ENCODE results near the gene DPEP2. TPM values are rescaled to one million over a fixed set of nuclear protein-coding genes. Genes with fewer than 3 reads are reported as not detected.

Gene DPEP2
- total RNA-seq, 1 donor from 2014 or later: not detected

DNA sequence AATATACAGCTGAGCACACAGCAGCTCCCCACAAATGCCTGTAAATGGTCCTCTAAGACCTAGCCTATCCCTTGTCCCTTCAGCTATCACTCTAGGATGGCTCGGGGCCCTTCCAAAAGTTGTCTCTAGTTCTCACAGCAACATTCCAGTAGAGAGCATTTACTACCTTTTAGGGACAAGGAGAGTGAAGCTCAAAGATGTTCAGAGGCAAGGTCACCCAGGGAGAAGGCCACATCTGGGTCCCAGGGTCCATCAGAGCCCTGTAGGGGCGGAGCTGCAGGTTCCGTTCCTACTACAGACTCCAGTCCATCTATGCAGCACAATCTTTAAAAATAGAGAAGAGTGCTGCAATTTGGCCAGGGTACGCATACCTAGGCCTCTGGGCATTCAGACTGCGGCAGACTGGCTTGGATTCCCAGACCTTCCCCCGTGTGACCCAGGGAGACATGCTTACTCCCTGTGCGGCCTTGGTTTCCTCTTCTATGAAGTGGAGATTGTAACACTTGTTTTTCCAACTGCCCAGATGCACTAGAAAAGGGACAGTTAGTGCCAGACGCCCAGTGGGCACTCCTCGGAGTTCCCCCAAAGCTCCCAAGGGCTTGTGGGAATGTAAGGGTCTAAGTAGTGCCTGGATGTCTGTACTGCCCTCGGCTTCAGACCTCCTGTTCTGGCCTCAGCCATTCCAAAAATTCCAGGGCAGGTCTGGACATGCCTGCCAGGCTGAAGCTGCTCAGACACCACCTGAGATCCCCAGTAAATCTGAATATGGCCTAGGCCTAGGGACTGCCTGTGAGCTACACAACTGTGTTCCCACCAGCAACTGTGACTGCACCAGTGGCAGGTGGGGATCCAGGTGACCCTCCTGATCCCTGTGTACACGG lies 33.4 kb downstream of the DPEP2 start:
- no peak overlapping the region for H3K27ac ChIP-seq

DNA sequence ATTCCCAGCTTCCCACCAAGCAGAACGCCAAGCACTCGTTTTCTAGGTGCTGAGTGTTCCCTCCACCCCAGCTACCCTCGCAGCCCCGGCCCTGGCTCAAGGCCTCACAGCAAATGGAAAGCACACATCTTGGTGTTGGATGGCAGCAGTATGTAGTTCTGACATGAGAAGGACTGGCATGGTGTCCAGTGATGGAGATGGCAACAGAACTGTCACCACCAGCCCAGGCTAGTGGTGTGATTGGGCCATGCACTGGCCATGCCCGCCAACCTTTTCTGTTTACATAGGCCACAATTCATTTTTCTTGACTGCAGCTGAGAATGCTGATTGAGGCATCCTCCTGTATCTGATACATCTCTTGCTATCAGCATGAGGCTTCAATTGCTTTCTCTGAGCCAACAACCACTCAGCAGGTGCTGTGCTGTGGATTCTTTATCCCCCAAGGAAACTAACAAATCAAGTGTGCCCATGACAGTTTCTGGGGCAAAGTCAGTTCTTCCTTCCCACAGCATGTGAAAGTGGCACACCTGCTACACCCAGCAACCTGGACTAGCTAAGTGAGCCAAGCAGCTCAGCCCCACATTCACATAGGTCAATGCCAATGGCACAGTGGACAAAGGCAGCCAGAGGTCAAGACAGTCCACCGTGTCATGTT lies 34.7 kb downstream of the DPEP2 start:
- no peak overlapping the region for H3K27ac Mint-ChIP-seq
- Histone ChIP-seq H2AFZ (replicated peaks) (no peak overlapping the region), H3K27ac (no peak overlapping the region), H3K9me3 (ENCODE audit: low read depth) (no peaks in the 10 kb centered on the region), H3K9ac (no peak overlapping the region), H3K27me3 (peaks cover 20% of the 10 kb centered on the region), H3K36me3 (no peaks in the 10 kb centered on the region), H3K4me2 (no peak overlapping the region), H3K4me1 (peaks cover 14% of the 10 kb centered on the region), H3K79me2 (ENCODE audit: low read depth) (no peaks in the 10 kb centered on the region), H3K4me3 (no peak overlapping the region), H3F3A (ENCODE audit: low read depth) (peaks cover 21% of the 10 kb centered on the region), H4K20me1 (ENCODE audit: low read depth) (peaks cover 5% of the 10 kb centered on the region)
- no peaks in the 10 kb centered on the region for H3K9me3 Mint-ChIP-seq
- no peaks in the 10 kb centered on the region for H3K36me3 Mint-ChIP-seq
- peaks cover 15% of the 10 kb centered on the region for H3K4me1 Mint-ChIP-seq
- no peak overlapping the region for H3K4me3 Mint-ChIP-seq
- TF ChIP-seq, protein P1, sequence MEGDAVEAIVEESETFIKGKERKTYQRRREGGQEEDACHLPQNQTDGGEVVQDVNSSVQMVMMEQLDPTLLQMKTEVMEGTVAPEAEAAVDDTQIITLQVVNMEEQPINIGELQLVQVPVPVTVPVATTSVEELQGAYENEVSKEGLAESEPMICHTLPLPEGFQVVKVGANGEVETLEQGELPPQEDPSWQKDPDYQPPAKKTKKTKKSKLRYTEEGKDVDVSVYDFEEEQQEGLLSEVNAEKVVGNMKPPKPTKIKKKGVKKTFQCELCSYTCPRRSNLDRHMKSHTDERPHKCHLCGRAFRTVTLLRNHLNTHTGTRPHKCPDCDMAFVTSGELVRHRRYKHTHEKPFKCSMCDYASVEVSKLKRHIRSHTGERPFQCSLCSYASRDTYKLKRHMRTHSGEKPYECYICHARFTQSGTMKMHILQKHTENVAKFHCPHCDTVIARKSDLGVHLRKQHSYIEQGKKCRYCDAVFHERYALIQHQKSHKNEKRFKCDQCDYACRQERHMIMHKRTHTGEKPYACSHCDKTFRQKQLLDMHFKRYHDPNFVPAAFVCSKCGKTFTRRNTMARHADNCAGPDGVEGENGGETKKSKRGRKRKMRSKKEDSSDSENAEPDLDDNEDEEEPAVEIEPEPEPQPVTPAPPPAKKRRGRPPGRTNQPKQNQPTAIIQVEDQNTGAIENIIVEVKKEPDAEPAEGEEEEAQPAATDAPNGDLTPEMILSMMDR (IDR thresholded peaks at IDR 0.05): no peak
- TF ChIP-seq EZH2 (IDR thresholded peaks at IDR 0.05): no peak
- TF ChIP-seq EZH2phosphoT487 (IDR thresholded peaks at IDR 0.05): no peak
- no peak for DNase-seq (ENCODE audit: low spot score)
- H3K27me3 Mint-ChIP-seq (ENCODE audit: insufficient read depth, low read depth): peaks cover 14% of the 10 kb centered on the region

More for the DNA sequence above, 33.4 kb downstream of the DPEP2 start:
- Histone ChIP-seq H3K4me3 (no peak overlapping the region), H3F3A (ENCODE audit: low read depth) (peaks cover 24% of the 10 kb centered on the region), H4K20me1 (ENCODE audit: low read depth) (peaks cover 5% of the 10 kb centered on the region), H2AFZ (replicated peaks) (no peak overlapping the region), H3K4me1 (peaks cover 14% of the 10 kb centered on the region), H3K9me3 (ENCODE audit: low read depth) (no peaks in the 10 kb centered on the region), H3K9ac (no peak overlapping the region), H3K79me2 (ENCODE audit: low read depth) (no peaks in the 10 kb centered on the region), H3K4me2 (peak overlapping the region; percentile 86), H3K36me3 (no peaks in the 10 kb centered on the region), H3K27me3 (peaks cover 20% of the 10 kb centered on the region)
- peaks cover 17% of the 10 kb centered on the region for H3K27me3 Mint-ChIP-seq (ENCODE audit: insufficient read depth, low read depth)
- H3K4me1 Mint-ChIP-seq: peaks cover 18% of the 10 kb centered on the region
- no peaks in the 10 kb centered on the region for H3K36me3 Mint-ChIP-seq
- H3K4me3 Mint-ChIP-seq: no peak overlapping the region
- DNase-seq (ENCODE audit: low spot score): no peak
- no peaks in the 10 kb centered on the region for H3K9me3 Mint-ChIP-seq
- TF ChIP-seq, protein P1 (IDR thresholded peaks at IDR 0.05): no peak
- no peak for TF ChIP-seq EZH2 (IDR thresholded peaks at IDR 0.05)
- no peak for TF ChIP-seq EZH2phosphoT487 (IDR thresholded peaks at IDR 0.05)
- no peak overlapping the region for H3K27ac Mint-ChIP-seq

DNA sequence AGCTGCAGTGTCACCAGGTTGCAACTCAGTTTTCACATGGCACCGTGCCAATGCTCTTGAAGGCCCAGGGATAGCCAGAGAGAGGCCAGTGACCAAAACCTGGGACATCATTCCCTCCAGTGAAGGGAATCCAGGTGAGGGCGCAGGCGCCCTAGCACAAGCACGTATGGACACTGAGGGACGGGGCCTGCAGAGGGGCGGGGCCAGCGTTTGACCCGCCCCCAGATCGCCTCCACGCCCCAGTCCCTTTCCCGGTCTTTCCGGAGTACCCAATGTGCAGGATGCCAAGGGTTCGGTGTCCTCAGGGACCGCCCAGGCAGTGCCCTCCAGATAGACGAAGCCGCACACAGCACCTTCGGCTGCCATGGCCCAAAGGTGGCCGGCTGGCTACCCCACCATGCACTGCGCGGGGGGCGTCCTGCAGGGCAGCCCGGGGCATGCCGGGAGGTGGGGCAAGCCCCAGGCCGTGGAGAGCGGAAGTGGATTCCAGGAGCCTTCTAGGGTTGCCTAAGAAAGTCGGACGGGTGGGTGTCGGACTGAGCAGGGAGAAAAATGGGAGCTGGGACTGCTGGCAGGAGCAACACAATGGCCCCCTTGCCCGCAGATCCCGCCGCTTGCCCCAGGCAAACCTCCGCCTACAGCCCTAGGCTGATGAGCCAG lies 35.5 kb downstream of the DPEP2 start:
- no peak overlapping the region for H3K27ac Mint-ChIP-seq
- Histone ChIP-seq H3K4me3 (no peak overlapping the region), H3F3A (ENCODE audit: low read depth) (peaks cover 19% of the 10 kb centered on the region), H2AFZ (replicated peaks) (no peak overlapping the region), H3K27me3 (peaks cover 17% of the 10 kb centered on the region), H3K36me3 (no peaks in the 10 kb centered on the region), H3K9me3 (ENCODE audit: low read depth) (no peaks in the 10 kb centered on the region), H4K20me1 (ENCODE audit: low read depth) (peaks cover 5% of the 10 kb centered on the region), H3K9ac (no peak overlapping the region), H3K79me2 (ENCODE audit: low read depth) (no peaks in the 10 kb centered on the region), H3K4me2 (no peak overlapping the region), H3K27ac (no peak overlapping the region), H3K4me1 (peaks cover 14% of the 10 kb centered on the region)
- H3K27me3 Mint-ChIP-seq (ENCODE audit: insufficient read depth, low read depth): peaks cover 8% of the 10 kb centered on the region
- no peak overlapping the region for H3K4me3 Mint-ChIP-seq
- no peaks in the 10 kb centered on the region for H3K9me3 Mint-ChIP-seq
- no peaks in the 10 kb centered on the region for H3K36me3 Mint-ChIP-seq
- DNase-seq (ENCODE audit: low spot score): no peak
- peaks cover 11% of the 10 kb centered on the region for H3K4me1 Mint-ChIP-seq
- TF ChIP-seq, protein P1 (IDR thresholded peaks at IDR 0.05): no peak
- TF ChIP-seq EZH2 (IDR thresholded peaks at IDR 0.05): no peak
- TF ChIP-seq EZH2phosphoT487 (IDR thresholded peaks at IDR 0.05): no peak

All from neural progenitor cell (in vitro differentiated cells).